Endothelial cell of umbilical vein (primary cell): ENCODE data around the gene INTS11. TPM values are rescaled to one million over a fixed set of nuclear protein-coding genes. Genes with fewer than 3 reads are reported as not detected.

Experiments
- BruUV-seq: library from RNA; stranded (reverse); fragments of 400-500 nt; replicated peaks from 2 replicates; lab custom pipeline; 2021; lab: Mats Ljungman, UMichigan
- CTCF ChIA-PET: fragments of 300-600, 350-600 bp; sonication (Branson Sonifier 250); formaldehyde crosslinking; loops from one replicate; lab custom pipeline; 2021; ENCODE audit warnings: antibody characterized with exemption, inconsistent platforms; lab: Charles Lee
- POLR2A ChIA-PET: fragments of 300-600, 350-600 bp; sonication (Branson Sonifier 250); formaldehyde crosslinking; loops from one replicate; lab custom pipeline; 2021; ENCODE audit warnings: antibody characterized with exemption, inconsistent platforms; lab: Charles Lee
- DNase-seq: peaks from one replicate; pipeline ENCODE4 v3.0.0-alpha.2; 2011; ENCODE audit warnings: low read depth, low spot score
- FAIRE-seq: peaks from 2 replicates; lab custom pipeline; 2011; peaks lifted over from hg19 to GRCh38; lab: Jason Lieb, UNC
- H2AFZ ChIP-seq: 2 replicates; pipeline ENCODE4 v1.6.0; 2012; ENCODE audit warnings: low read depth, low read length, control low read depth, inconsistent platforms
- H3K27ac ChIP-seq: 2 replicates; pipeline ENCODE4 v1.5.1; 2011; ENCODE audit warnings: low read depth, mild to moderate bottlenecking, control low read depth, low read length, moderate library complexity; ENCODE audit not compliant: insufficient read depth
- H3K27me3 ChIP-seq, 2 experiments: 2 replicates each; pipeline versions ENCODE4 v1.6.0 to v1.6.1; 2011; ENCODE audit warnings: low read length in 2 of 2, mixed read lengths in 1 of 2; ENCODE audit not compliant: control insufficient read depth in 2 of 2, insufficient read depth in 2 of 2
- H3K36me3 ChIP-seq, 2 experiments: 2 replicates in 1 of 2; 3 replicates in 1 of 2; pipeline ENCODE4 v1.5.1; 2011; ENCODE audit warnings: low read length in 2 of 2, mild to moderate bottlenecking in 1 of 2, moderate library complexity in 1 of 2; ENCODE audit not compliant: control insufficient read depth in 2 of 2, insufficient read depth in 2 of 2; ENCODE audit errors: extremely low read depth in 1 of 2
- H3K4me1 ChIP-seq: 3 replicates; pipeline ENCODE4 v1.5.1; 2011; ENCODE audit warnings: mild to moderate bottlenecking, low read length; ENCODE audit not compliant: control insufficient read depth, insufficient read depth; ENCODE audit errors: extremely low read depth
- H3K4me2 ChIP-seq: 2 replicates; pipeline ENCODE4 v1.6.1; 2011; ENCODE audit warnings: low read length, control low read depth, mixed read lengths; ENCODE audit not compliant: insufficient read depth
- H3K4me3 ChIP-seq, 3 experiments: fragments of 200-600 bp in 1 of 3; sonication (generic), shearing (Covaris generic) in 1 of 3; replicated peaks in 1 of 3; 2 replicates each; pipeline ENCODE4 v1.5.1; 2011 to 2016; ENCODE audit warnings: control low read depth in 3 of 3, low read length in 3 of 3, mild to moderate bottlenecking in 2 of 3, inconsistent platforms in 1 of 3, low read depth in 1 of 3, moderate library complexity in 1 of 3; ENCODE audit not compliant: insufficient read depth in 1 of 3
- H3K79me2 ChIP-seq: 2 replicates; pipeline ENCODE4 v1.6.0; 2012; ENCODE audit warnings: low read length, inconsistent platforms; ENCODE audit not compliant: control insufficient read depth, insufficient read depth
- H3K9ac ChIP-seq: replicated peaks from 2 replicates; pipeline ENCODE3; 2011; ENCODE audit warnings: low read length, control low read depth; ENCODE audit not compliant: insufficient read depth; ENCODE audit errors: extremely low read depth
- H3K9me1 ChIP-seq: replicated peaks from 3 replicates; pipeline ENCODE4 v1.6.0; 2011; ENCODE audit warnings: mild to moderate bottlenecking, low read length; ENCODE audit not compliant: control insufficient read depth, insufficient read depth; ENCODE audit errors: extremely low read depth
- H3K9me3 ChIP-seq: replicated peaks from 2 replicates; pipeline ENCODE4 v1.5.1; 2012; ENCODE audit warnings: low read length, inconsistent platforms; ENCODE audit not compliant: control insufficient read depth, insufficient read depth
- H4K20me1 ChIP-seq: replicated peaks from 2 replicates; pipeline ENCODE3; 2011; ENCODE audit warnings: mild to moderate bottlenecking, low read length; ENCODE audit not compliant: control insufficient read depth, insufficient read depth; ENCODE audit errors: extremely low read depth
- CTCF ChIP-seq, 2 donors: IDR thresholded peaks; 1 replicate in 1 of 2; 2 replicates in 1 of 2; pipeline ENCODE4 v1.5.1; 2011; ENCODE audit warnings: low read length in 2 of 2, mild to moderate bottlenecking in 2 of 2, moderate library complexity in 2 of 2, control low read depth in 1 of 2, inconsistent platforms in 1 of 2, low read depth in 1 of 2; ENCODE audit not compliant: insufficient read depth in 1 of 2; ENCODE audit errors: extremely low read depth in 1 of 2
- EZH2 ChIP-seq: IDR thresholded peaks from 2 replicates; pipeline ENCODE4 v1.6.1; 2012; ENCODE audit warnings: borderline replicate concordance, low read depth, mild to moderate bottlenecking, moderate library complexity, low read length, inconsistent platforms; ENCODE audit not compliant: severe bottlenecking
- FOS ChIP-seq: IDR thresholded peaks from 2 replicates; pipeline ENCODE4 v1.6.1; 2011; ENCODE audit warnings: mild to moderate bottlenecking, low read length, moderate library complexity, borderline replicate concordance; ENCODE audit not compliant: insufficient read depth
- GATA2 ChIP-seq: IDR thresholded peaks from 2 replicates; pipeline ENCODE4 v1.7.0; 2011; ENCODE audit warnings: low read depth, mild to moderate bottlenecking, moderate library complexity, mixed read lengths, low read length; ENCODE audit not compliant: insufficient read length, insufficient read depth
- JUN ChIP-seq: IDR thresholded peaks from 2 replicates; pipeline ENCODE4 v1.6.1; 2011; ENCODE audit warnings: borderline replicate concordance, low read depth; ENCODE audit not compliant: insufficient read length, insufficient read depth
- MAX ChIP-seq: IDR thresholded peaks from 2 replicates; pipeline ENCODE4 v1.6.1; 2011; ENCODE audit not compliant: insufficient read depth, insufficient read length
- MYC ChIP-seq: IDR thresholded peaks from one replicate; pipeline ENCODE4 v1.6.1; 2011; ENCODE audit warnings: mild to moderate bottlenecking, low read depth, low read length
- POLR2A ChIP-seq: IDR thresholded peaks from 2 replicates; pipeline ENCODE4 v1.6.1; 2012; ENCODE audit warnings: low read depth, mild to moderate bottlenecking, control low read depth, low read length
- POLR2AphosphoS5 ChIP-seq: IDR thresholded peaks from 2 replicates; pipeline ENCODE4 v1.6.1; 2012; ENCODE audit warnings: low read depth, mild to moderate bottlenecking, control low read depth, low read length, moderate library complexity; ENCODE audit not compliant: insufficient read depth
- dilution Hi-C: fragments of 300-500 bp; cut with MboI; formaldehyde crosslinking; loops from one replicate; pipeline ENCODE4 v1.15.0; 2019; ENCODE audit warnings: low sequenced_read_pairs; ENCODE audit not compliant: extremely low pct_ligation_motif_present
- intact Hi-C: fragments of 100-400 bp; cut with micrococcal nuclease; formaldehyde crosslinking; loops from one replicate; pipeline ENCODE4 v1.10.0; 2022
- polyA plus RNA-seq, 4 experiments: library from polyadenylated mRNA; depleted of rRNA in 3 of 4; stranded (reverse) in 3 of 4; unstranded in 1 of 4; fragments of >200 nt; gene quantifications; 2 replicates each; pipeline versions ENCODE4 v1.2.1 to v1.2.3, GENCODE V29; 2011 to 2012; ENCODE audit warnings: missing spikeins in 1 of 4
- total RNA-seq: library from RNA; stranded (reverse); gene quantifications from 2 replicates; pipeline ENCODE4 v1.2.3, GENCODE V29; 2021

Gene INTS11
- total and polyA plus RNA-seq, 2 donors (not counting 3 experiments of a cell fraction or from before 2014, with no cell fraction given) = 132 to 222 TPM

- no peak overlapping the region for H3K4me3 ChIP-seq
- dilution Hi-C loops (no loop called here), intact Hi-C loops (no loop called here)
- H2AFZ ChIP-seq = no peak overlapping the region
- TF ChIP-seq GATA2 (no peak), JUN (no peak), FOS (no peak), EZH2 (no peak), MYC (no peak)
- no peaks in the 10 kb centered on the region for H3K27me3 ChIP-seq
- peaks cover 0 to 15% of the 10 kb centered on the region in 2 experiments for H3K36me3 ChIP-seq
- H3K27ac ChIP-seq = no peak overlapping the region
- ChIA-PET POLR2A (no interaction called here), CTCF (no interaction called here)
- no peak overlapping the region for H3K9ac ChIP-seq
- DNase-seq = no peak
- H3K4me1 ChIP-seq = peaks cover 13% of the 10 kb centered on the region
- BruUV-seq = no TSS peak
- H4K20me1 ChIP-seq = no peaks in the 10 kb centered on the region
- peaks cover 20% of the 10 kb centered on the region for H3K79me2 ChIP-seq
- H3K4me2 ChIP-seq = no peak overlapping the region
- H3K9me3 ChIP-seq = no peaks in the 10 kb centered on the region
- H3K9me1 ChIP-seq = no peaks in the 10 kb centered on the region
- FAIRE-seq = no peak
These were observed 3.8 kb upstream of the INTS11 start for GRCh38 chr1:1328254-1328653.

- DNase-seq = no peak
- H3K27me3 ChIP-seq = no peaks in the 10 kb centered on the region
- no peak for FAIRE-seq
- no peaks in the 10 kb centered on the region for H3K9me3 ChIP-seq
- TF ChIP-seq MAX (no peak), EZH2 (no peak), CTCF (IDR thresholded peaks at IDR 0.05; ENCODE audit: extremely low read depth in 1 of 2, insufficient read depth in 1 of 2, low read depth in 1 of 2, low read length in 2 of 2) (no peak), POLR2A (no peak), MYC (no peak), FOS (no peak), POLR2AphosphoS5 (no peak), GATA2 (no peak), JUN (no peak)
- H3K4me3 ChIP-seq = no peak overlapping the region
- peaks cover 0 to 15% of the 10 kb centered on the region in 2 experiments for H3K36me3 ChIP-seq
- H3K9me1 ChIP-seq = no peaks in the 10 kb centered on the region
- H4K20me1 ChIP-seq = no peaks in the 10 kb centered on the region
- BruUV-seq = no TSS peak
- ChIA-PET CTCF (no interaction called here), POLR2A (no interaction called here)
- H2AFZ ChIP-seq = no peak overlapping the region
- dilution Hi-C loops = no loop called here
- no peak overlapping the region for H3K9ac ChIP-seq
- peaks cover 27% of the 10 kb centered on the region for H3K79me2 ChIP-seq
- peaks cover 13% of the 10 kb centered on the region for H3K4me1 ChIP-seq
- no peak overlapping the region for H3K27ac ChIP-seq
- intact Hi-C loops = no loop called here
- H3K4me2 ChIP-seq = no peak overlapping the region
These were observed 2.8 kb upstream of the INTS11 start for GRCh38 chr1:1327291-1327690.
